Measurements from ENCODE around the gene SPG7.
"Not testable (repeated sequence)": the region's sequence is repeated elsewhere in the genome, so short reads cannot be mapped to it uniquely, and the experiment has no call there.

- TF ChIP-seq POLR2A, CTCF (IDR thresholded peaks at IDR 0.05): not testable (repeated sequence)
Measured at GRCh38 chr16:89463312-89463711, 44.9 kb upstream of the SPG7 start.

Data from heart left ventricle (tissue), 13 donors.